Progenitor cell of endocrine pancreas (in vitro differentiated cells): ENCODE measurements around the gene B3GALT4. TPM values are rescaled to one million over a fixed set of nuclear protein-coding genes. Genes with fewer than 3 reads are reported as not detected.
A peak's percentile ranks its signal among the peaks of the same experiment; 100 is the strongest.

Source experiments
- DNase-seq: peaks from one replicate; pipeline ENCODE4 v3.0.0; 2021; ENCODE audit warnings: low spot score; ENCODE audit not compliant: unreplicated experiment
- H3K27ac Mint-ChIP-seq: 2 replicates; pipeline ENCODE4 v1.8.0; 2021; ENCODE audit warnings: mild to moderate bottlenecking, moderate library complexity, mixed read lengths
- H3K27me3 Mint-ChIP-seq: 2 replicates; pipeline ENCODE4 v1.8.0; 2021; ENCODE audit warnings: mixed read lengths
- H3K36me3 Mint-ChIP-seq: 2 replicates; pipeline ENCODE4 v1.8.0; 2022; ENCODE audit warnings: mixed read lengths; ENCODE audit not compliant: insufficient read depth
- H3K4me1 Mint-ChIP-seq: 2 replicates; pipeline ENCODE4 v1.8.0; 2021; ENCODE audit warnings: low read depth, mixed read lengths
- H3K4me3 Mint-ChIP-seq: 2 replicates; pipeline ENCODE4 v1.8.0; 2021; ENCODE audit warnings: low read depth, mild to moderate bottlenecking, moderate library complexity, mixed read lengths
- H3K9me3 Mint-ChIP-seq: 2 replicates; pipeline ENCODE4 v1.8.0; 2021; ENCODE audit warnings: low read depth, mixed read lengths
- total RNA-seq: library from RNA; stranded (reverse); gene quantifications from 2 replicates; pipeline ENCODE4 v1.2.1, GENCODE V29; 2021
- TF ChIP-seq, protein P1 (sequence below): fragments of 200-600 bp; sonication (generic); IDR thresholded peaks from one replicate; pipeline ENCODE4 v1.5.0; 2021; ENCODE audit warnings: antibody characterized with exemption, mild to moderate bottlenecking; ENCODE audit not compliant: unreplicated experiment

B3GALT4 gene
- total RNA-seq, 1 donor from 2014 or later = 5.7 TPM

- TF ChIP-seq, protein P1, sequence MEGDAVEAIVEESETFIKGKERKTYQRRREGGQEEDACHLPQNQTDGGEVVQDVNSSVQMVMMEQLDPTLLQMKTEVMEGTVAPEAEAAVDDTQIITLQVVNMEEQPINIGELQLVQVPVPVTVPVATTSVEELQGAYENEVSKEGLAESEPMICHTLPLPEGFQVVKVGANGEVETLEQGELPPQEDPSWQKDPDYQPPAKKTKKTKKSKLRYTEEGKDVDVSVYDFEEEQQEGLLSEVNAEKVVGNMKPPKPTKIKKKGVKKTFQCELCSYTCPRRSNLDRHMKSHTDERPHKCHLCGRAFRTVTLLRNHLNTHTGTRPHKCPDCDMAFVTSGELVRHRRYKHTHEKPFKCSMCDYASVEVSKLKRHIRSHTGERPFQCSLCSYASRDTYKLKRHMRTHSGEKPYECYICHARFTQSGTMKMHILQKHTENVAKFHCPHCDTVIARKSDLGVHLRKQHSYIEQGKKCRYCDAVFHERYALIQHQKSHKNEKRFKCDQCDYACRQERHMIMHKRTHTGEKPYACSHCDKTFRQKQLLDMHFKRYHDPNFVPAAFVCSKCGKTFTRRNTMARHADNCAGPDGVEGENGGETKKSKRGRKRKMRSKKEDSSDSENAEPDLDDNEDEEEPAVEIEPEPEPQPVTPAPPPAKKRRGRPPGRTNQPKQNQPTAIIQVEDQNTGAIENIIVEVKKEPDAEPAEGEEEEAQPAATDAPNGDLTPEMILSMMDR = no peak
- Mint-ChIP-seq H3K36me3 (no peaks in the 10 kb centered on the region), H3K4me1 (no peaks in the 10 kb centered on the region), H3K4me3 (no peak overlapping the region), H3K27me3 (peaks cover 50% of the 10 kb centered on the region), H3K27ac (no peak overlapping the region), H3K9me3 (no peaks in the 10 kb centered on the region)
- DNase-seq = no peak
These were observed 35.0 kb upstream of the B3GALT4 start for GRCh38 chr6:33241968-33242367.

GRCh38 chr6:33243476-33243875, 33.4 kb upstream of the B3GALT4 start:
- DNase-seq = no peak
- no peak overlapping the region for H3K4me3 Mint-ChIP-seq
- no peak overlapping the region for H3K27ac Mint-ChIP-seq
- TF ChIP-seq, protein P1 = no peak
- H3K9me3 Mint-ChIP-seq = no peaks in the 10 kb centered on the region
- H3K36me3 Mint-ChIP-seq = no peaks in the 10 kb centered on the region
- H3K4me1 Mint-ChIP-seq = peaks cover 4% of the 10 kb centered on the region
- peaks cover 49% of the 10 kb centered on the region for H3K27me3 Mint-ChIP-seq

GRCh38 chr6:33247977-33248642, 28.8 kb upstream of the B3GALT4 start:
- peak; percentile 87 for DNase-seq
- Mint-ChIP-seq H3K4me1 (peaks cover 18% of the 10 kb centered on the region), H3K27ac (peak overlapping the region; percentile 49), H3K9me3 (no peaks in the 10 kb centered on the region), H3K27me3 (peaks cover 22% of the 10 kb centered on the region), H3K36me3 (peaks cover 14% of the 10 kb centered on the region), H3K4me3 (peak overlapping the region; percentile 73)
- TF ChIP-seq, protein P1 = peak; percentile 93

DNA sequence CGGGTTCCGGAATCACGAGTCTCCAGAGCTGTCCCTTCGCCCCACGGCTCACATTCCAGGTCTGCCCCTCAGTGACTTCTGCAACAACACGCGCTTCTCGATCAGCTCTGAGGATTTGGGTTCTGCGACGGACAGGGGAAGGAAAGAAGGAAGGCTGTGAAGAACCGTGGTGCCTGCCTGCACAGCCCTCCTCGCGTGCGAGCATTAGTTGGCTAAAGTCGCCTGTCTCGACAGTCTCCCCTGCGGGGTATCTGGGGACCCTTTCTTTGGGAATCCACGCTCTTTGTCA, 28.3 kb upstream of the B3GALT4 start:
- Mint-ChIP-seq H3K36me3 (peaks cover 14% of the 10 kb centered on the region), H3K9me3 (no peaks in the 10 kb centered on the region), H3K27ac (peak overlapping the region; percentile 49), H3K27me3 (peaks cover 18% of the 10 kb centered on the region), H3K4me1 (peaks cover 18% of the 10 kb centered on the region), H3K4me3 (peak overlapping the region; percentile 73)
- no peak for DNase-seq
- TF ChIP-seq, protein P1 = peak; percentile 1

DNA sequence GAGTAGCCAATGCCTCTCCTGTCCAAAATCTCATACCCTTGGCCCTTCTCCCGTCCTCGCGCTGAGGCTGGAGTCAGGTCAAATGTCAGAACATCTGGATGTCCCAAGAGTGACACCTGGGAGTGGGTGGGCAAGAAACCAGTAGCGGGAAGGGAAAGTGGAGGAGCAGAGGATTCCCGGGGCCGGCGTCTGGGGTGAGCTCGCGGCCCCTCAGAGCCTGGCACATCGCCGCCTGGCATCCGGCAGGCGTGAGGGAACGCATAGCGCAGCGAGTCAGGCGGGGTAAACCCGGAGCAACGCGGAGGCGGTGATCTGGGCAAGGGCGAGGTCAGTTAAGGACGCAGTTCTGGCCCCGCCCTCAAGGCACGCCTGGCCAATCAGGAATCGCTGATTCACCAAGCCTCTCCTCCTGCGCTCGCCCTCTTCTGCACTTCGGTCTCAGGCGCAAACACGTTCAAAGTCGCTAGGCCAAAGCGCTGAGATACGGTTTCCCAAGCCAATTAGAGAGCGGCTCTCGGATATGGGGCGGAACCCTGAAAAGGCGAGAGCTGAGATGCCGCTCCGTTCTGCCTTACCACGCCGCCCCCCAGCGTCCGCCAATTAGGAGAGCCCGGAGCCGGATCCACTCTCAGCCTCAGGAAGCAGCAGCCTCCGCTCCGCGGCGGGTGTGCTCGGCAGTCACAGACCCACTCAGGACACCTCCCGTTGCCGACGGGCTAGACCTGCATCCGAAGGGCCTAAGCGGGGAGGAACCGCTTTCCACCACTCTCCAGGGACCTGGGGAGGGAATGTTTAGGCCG, 27.8 kb upstream of the B3GALT4 start:
- Mint-ChIP-seq H3K4me1 (peaks cover 18% of the 10 kb centered on the region), H3K4me3 (peak overlapping the region; percentile 73), H3K9me3 (no peaks in the 10 kb centered on the region), H3K36me3 (peaks cover 14% of the 10 kb centered on the region), H3K27me3 (peaks cover 15% of the 10 kb centered on the region), H3K27ac (peak overlapping the region; percentile 78)
- peak; percentile 83 for DNase-seq
- TF ChIP-seq, protein P1 = no peak
